ENCODE data around the gene GFI1. TPM values are rescaled to one million over a fixed set of nuclear protein-coding genes. Genes with fewer than 3 reads are reported as not detected.

The GFI1 gene
- total RNA-seq, 1 experiment from 2014 or later: 0.35 TPM

DNA sequence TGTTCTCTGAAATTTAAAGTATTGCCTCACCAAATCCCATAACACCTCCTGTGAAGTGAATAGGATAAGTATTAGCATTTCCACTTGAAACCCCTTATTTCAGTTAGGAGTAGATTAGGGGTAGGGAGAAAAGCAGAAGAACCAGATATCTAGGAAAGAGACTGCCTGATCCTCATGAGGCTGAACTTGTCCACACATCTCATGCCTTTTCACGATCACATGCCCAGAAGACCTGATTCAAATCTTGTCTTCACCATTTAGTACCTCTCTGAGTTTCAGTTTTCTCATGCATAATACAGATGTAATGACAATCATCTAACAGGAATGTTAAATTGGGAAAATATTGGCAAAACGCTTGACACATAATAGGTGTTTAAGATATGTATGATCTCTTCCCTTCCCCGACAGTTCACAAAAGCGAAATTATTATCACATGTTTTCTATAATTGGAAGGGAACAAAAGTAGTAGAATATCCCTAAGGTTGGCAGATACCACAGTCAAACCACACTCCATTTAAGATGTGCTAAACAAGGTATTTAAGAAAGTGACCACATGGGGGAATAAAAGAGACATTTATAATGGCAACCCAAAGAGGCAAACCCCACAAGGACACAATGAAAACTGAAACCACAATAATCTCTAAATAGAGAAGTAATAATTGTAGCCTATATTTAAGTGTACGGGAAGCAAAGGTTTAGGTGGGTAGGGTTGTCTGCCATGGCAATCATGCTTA lies 25.2 kb downstream of the GFI1 start:
- Mint-ChIP-seq H3K27ac (no peak overlapping the region), H3K27me3 (ENCODE audit: low read depth) (no peaks in the 10 kb centered on the region), H3K36me3 (no peaks in the 10 kb centered on the region), H3K9me3 (no peaks in the 10 kb centered on the region), H3K4me3 (no peak overlapping the region), H3K4me1 (no peaks in the 10 kb centered on the region)
- ChIA-PET POLR2A (no interaction called here), CTCF (no interaction called here)
- DNase-seq (ENCODE audit: low spot score) (no peak), ATAC-seq (no peak)
- TF ChIP-seq GTF2I (CRISPR knock-in tag; conservative IDR thresholded peaks at IDR 0.05): no peak
- no peak for TF ChIP-seq ETV6 (CRISPR knock-in tag; IDR thresholded peaks at IDR 0.05)
- TF ChIP-seq, protein P1, sequence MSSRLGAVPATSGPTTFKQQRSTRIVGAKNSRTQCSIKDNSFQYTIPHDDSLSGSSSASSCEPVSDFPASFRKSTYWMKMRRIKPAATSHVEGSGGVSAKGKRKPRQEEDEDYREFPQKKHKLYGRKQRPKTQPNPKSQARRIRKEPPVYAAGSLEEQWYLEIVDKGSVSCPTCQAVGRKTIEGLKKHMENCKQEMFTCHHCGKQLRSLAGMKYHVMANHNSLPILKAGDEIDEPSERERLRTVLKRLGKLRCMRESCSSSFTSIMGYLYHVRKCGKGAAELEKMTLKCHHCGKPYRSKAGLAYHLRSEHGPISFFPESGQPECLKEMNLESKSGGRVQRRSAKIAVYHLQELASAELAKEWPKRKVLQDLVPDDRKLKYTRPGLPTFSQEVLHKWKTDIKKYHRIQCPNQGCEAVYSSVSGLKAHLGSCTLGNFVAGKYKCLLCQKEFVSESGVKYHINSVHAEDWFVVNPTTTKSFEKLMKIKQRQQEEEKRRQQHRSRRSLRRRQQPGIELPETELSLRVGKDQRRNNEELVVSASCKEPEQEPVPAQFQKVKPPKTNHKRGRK (CRISPR knock-in tag; IDR thresholded peaks at IDR 0.05; ENCODE audit: borderline replicate concordance): no peak
- no peak for TF ChIP-seq ZNF317 (CRISPR knock-in tag; IDR thresholded peaks at IDR 0.05; ENCODE audit: borderline replicate concordance, low read depth)
- no peak for TF ChIP-seq RELA (CRISPR knock-in tag; IDR thresholded peaks at IDR 0.05; ENCODE audit: borderline replicate concordance)
- no peak for TF ChIP-seq ZNF263 (CRISPR knock-in tag; IDR thresholded peaks at IDR 0.05; ENCODE audit: low read depth)
- TF ChIP-seq ZNF423 (CRISPR knock-in tag; IDR thresholded peaks at IDR 0.05): no peak
- TF ChIP-seq, protein P2, sequence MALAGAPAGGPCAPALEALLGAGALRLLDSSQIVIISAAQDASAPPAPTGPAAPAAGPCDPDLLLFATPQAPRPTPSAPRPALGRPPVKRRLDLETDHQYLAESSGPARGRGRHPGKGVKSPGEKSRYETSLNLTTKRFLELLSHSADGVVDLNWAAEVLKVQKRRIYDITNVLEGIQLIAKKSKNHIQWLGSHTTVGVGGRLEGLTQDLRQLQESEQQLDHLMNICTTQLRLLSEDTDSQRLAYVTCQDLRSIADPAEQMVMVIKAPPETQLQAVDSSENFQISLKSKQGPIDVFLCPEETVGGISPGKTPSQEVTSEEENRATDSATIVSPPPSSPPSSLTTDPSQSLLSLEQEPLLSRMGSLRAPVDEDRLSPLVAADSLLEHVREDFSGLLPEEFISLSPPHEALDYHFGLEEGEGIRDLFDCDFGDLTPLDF (CRISPR knock-in tag; IDR thresholded peaks at IDR 0.05): no peak
- TF ChIP-seq ZNF121 (CRISPR knock-in tag; IDR thresholded peaks at IDR 0.05): no peak
- TF ChIP-seq, protein P3, sequence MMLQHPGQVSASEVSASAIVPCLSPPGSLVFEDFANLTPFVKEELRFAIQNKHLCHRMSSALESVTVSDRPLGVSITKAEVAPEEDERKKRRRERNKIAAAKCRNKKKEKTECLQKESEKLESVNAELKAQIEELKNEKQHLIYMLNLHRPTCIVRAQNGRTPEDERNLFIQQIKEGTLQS (CRISPR knock-in tag; conservative IDR thresholded peaks at IDR 0.05): no peak
- TF ChIP-seq GRHL2 (CRISPR knock-in tag; IDR thresholded peaks at IDR 0.05; ENCODE audit: insufficient replicate concordance, severe bottlenecking): no peak
- TF ChIP-seq, protein P4, sequence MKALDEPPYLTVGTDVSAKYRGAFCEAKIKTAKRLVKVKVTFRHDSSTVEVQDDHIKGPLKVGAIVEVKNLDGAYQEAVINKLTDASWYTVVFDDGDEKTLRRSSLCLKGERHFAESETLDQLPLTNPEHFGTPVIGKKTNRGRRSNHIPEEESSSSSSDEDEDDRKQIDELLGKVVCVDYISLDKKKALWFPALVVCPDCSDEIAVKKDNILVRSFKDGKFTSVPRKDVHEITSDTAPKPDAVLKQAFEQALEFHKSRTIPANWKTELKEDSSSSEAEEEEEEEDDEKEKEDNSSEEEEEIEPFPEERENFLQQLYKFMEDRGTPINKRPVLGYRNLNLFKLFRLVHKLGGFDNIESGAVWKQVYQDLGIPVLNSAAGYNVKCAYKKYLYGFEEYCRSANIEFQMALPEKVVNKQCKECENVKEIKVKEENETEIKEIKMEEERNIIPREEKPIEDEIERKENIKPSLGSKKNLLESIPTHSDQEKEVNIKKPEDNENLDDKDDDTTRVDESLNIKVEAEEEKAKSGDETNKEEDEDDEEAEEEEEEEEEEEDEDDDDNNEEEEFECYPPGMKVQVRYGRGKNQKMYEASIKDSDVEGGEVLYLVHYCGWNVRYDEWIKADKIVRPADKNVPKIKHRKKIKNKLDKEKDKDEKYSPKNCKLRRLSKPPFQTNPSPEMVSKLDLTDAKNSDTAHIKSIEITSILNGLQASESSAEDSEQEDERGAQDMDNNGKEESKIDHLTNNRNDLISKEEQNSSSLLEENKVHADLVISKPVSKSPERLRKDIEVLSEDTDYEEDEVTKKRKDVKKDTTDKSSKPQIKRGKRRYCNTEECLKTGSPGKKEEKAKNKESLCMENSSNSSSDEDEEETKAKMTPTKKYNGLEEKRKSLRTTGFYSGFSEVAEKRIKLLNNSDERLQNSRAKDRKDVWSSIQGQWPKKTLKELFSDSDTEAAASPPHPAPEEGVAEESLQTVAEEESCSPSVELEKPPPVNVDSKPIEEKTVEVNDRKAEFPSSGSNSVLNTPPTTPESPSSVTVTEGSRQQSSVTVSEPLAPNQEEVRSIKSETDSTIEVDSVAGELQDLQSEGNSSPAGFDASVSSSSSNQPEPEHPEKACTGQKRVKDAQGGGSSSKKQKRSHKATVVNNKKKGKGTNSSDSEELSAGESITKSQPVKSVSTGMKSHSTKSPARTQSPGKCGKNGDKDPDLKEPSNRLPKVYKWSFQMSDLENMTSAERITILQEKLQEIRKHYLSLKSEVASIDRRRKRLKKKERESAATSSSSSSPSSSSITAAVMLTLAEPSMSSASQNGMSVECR (CRISPR knock-in tag; IDR thresholded peaks at IDR 0.05; ENCODE audit: borderline replicate concordance): no peak
- TF ChIP-seq, protein P5, sequence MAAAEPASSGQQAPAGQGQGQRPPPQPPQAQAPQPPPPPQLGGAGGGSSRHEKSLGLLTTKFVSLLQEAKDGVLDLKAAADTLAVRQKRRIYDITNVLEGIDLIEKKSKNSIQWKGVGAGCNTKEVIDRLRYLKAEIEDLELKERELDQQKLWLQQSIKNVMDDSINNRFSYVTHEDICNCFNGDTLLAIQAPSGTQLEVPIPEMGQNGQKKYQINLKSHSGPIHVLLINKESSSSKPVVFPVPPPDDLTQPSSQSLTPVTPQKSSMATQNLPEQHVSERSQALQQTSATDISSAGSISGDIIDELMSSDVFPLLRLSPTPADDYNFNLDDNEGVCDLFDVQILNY (CRISPR knock-in tag; IDR thresholded peaks at IDR 0.05): no peak
- TF ChIP-seq JAZF1 (CRISPR knock-in tag; IDR thresholded peaks at IDR 0.05): no peak
- TF ChIP-seq, protein P6, sequence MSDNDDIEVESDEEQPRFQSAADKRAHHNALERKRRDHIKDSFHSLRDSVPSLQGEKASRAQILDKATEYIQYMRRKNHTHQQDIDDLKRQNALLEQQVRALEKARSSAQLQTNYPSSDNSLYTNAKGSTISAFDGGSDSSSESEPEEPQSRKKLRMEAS (CRISPR knock-in tag; IDR thresholded peaks at IDR 0.05): no peak
- no peak for TF ChIP-seq FOXK1 (CRISPR knock-in tag; IDR thresholded peaks at IDR 0.05)
- TF ChIP-seq, protein P7, sequence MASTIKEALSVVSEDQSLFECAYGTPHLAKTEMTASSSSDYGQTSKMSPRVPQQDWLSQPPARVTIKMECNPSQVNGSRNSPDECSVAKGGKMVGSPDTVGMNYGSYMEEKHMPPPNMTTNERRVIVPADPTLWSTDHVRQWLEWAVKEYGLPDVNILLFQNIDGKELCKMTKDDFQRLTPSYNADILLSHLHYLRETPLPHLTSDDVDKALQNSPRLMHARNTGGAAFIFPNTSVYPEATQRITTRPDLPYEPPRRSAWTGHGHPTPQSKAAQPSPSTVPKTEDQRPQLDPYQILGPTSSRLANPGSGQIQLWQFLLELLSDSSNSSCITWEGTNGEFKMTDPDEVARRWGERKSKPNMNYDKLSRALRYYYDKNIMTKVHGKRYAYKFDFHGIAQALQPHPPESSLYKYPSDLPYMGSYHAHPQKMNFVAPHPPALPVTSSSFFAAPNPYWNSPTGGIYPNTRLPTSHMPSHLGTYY (CRISPR knock-in tag; IDR thresholded peaks at IDR 0.05): no peak

All from WTC11 (cell line).